GM13977 (cell line): ENCODE measurements around the gene ATP10A.

ENCODE experiments used
- DNase-seq: peaks from one replicate; pipeline ENCODE4 v3.0.0; 2012; ENCODE audit warnings: low spot score
- CTCF ChIP-seq: IDR thresholded peaks from 2 replicates; pipeline ENCODE4 v1.5.1; 2012; ENCODE audit warnings: mild to moderate bottlenecking, control low read depth; ENCODE audit not compliant: insufficient read depth; ENCODE audit errors: extremely low read depth, missing control alignments
- in situ Hi-C: fragments of 300-500 bp; cut with MboI; formaldehyde crosslinking; loops from one replicate; pipeline ENCODE4 v1.12.0; 2022; ENCODE audit warnings: low sequenced_read_pairs, low pct_unique_long_range_greater_than_20kb, mixed read lengths, inconsistent platforms; ENCODE audit not compliant: unreplicated experiment

Gene ATP10A

GRCh38 chr15:25852027-25852426 lies 11.1 kb downstream of the ATP10A start:
- DNase-seq: no peak
- TF ChIP-seq CTCF: no peak
- in situ Hi-C loops: no loop called here

DNA sequence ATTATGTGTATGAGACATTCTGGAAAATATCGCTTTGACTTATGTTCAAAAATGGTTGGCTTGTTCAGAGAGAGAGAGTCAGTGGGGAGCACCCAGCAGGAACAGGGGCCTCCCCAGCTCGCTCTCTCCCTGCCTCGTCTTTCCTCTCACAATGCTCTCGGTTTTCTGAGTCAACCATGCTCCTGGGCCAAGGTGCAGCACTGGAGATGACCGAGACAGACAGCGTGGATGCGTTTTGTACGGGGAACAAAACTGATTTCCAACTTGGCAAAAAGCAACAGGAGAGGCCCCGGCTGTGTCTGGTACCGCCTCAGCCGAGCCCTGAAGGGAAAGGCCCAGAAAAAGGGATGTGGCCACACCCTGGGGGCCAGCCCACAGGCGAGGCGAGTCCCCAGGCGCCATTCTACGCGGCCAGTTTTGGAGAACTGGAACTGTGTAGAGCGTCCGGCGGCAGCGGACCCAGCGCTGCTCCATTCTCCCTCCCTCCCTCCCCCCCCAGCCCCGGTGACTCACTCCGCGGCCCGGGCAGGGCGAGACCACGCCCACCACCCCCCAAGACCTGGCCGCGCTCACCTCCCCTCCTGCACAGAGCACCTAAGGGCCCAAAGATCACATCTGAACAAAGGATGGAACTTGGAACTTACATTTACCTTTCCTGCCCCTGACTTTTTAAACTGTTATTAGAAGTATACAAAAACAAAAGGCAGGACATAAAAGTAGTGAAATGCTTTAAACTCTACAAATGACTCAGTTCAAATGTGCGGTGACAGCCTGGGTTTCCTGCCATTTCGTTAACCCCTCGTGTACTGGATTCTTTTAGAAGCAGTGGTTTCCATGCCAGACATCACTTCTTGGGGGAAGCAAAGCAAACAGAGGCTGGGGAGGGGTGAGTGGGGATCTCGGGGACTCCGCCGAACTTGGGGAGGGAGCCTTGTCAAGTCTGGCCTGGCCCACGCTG lies 12.7 kb downstream of the ATP10A start:
- DNase-seq: no peak
- in situ Hi-C loops: no loop called here
- no peak for TF ChIP-seq CTCF

DNA sequence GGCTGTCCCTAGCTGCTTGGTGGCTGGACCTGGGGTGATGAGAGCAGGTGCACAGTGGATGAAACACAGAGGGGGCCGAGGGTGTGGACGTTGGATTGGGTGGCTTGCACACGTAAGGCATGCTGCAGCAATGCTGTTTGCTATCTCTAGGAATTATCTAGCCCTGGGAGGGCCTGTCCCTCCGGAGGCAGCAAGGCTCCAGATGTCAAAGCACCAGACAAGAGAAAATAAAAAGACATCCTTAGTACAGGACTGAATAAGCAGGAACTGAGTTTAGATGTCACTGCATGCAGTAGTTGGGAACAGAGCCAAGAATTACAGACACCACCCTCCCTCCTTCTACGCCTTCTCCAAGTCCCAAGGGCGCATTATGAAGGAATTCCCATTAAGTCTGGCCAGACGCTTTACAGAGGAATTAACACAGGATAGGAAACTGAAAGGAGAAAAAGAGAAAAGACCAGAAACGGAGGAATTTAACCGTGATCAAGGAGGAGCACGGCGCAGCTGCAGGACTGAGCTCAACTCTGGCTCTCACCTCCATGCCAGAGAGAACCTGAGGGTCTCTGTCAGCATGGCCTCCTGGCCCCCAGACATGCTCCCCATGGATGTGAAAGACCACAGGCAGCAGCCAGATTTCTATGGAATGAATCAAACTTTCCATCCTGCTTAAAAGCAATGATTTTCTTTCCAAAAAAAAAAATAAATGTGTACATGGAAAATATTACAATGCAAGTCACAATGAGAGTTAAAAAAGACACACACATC lies 13.8 kb downstream of the ATP10A start:
- no peak for TF ChIP-seq CTCF
- in situ Hi-C loops: no loop called here
- no peak for DNase-seq

DNA sequence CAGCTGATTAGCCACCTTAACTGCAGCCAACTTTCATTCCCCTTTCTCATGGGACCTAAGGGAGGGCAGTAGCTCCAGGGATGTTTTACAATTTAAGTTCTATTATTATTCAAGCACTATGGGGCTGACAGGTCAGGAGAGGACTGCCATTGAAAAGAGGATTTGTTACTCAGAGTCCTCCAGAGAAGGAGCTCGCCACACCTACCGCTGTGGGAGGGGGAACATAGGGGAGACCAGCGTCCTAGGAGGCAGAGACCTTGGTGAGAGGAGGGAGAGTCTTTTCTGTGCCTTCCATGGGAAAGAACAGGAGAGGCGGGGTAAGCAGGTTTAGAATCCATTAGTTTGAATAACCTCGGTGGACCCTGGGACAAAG lies 14.4 kb downstream of the ATP10A start:
- TF ChIP-seq CTCF: no peak
- in situ Hi-C loops: no loop called here
- DNase-seq: no peak

DNA sequence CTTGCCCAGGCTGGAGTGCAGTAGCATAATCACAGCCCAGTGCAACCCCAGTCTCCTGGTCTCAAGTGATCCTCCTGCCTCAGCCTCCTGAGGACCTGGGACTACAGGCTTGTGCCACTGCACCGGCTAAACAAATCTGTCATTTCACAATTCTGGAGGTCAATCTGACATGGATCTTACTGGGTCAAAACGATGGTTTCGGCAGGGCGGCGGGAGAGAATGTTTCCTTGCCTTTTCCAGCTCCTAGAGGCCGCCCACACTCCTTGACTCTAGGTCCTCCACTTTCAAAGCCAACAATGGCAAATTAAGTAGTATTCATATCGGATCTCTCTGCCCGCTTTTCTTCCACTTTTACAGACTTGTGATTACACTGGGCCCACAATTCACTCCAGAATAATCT lies 14.8 kb downstream of the ATP10A start:
- in situ Hi-C loops: no loop called here
- DNase-seq: no peak
- TF ChIP-seq CTCF: no peak

- DNase-seq: no peak
- in situ Hi-C loops: no loop called here
- TF ChIP-seq CTCF: no peak
Observed at GRCh38 chr15:25847051-25847450, 16.1 kb downstream of the ATP10A start.
